Occipital lobe (tissue), 2 donors: ENCODE data around the gene PRUNE2. TPM values are rescaled to one million over a fixed set of nuclear protein-coding genes. Genes with fewer than 3 reads are reported as not detected.
"Not testable (repeated sequence)": the region's sequence is repeated elsewhere in the genome, so short reads cannot be mapped to it uniquely, and the experiment has no call there.

Experiments
- DNase-seq: peaks from one replicate; lab custom pipeline; 2025; lab: John Stamatoyannopoulos, UW
- total RNA-seq: library from RNA; depleted of rRNA; stranded (reverse); fragments of >200 nt; gene quantifications from one replicate; pipeline ENCODE4 v1.2.3, GENCODE V29; 2014

Gene PRUNE2
- total RNA-seq, 1 donor from 2014 or later = 13.4 TPM

- DNase-seq = no peak
These were observed 107.4 kb downstream of the PRUNE2 start for GRCh38 chr9:76798527-76798926.

GRCh38 chr9:76796296-76796695 is 109.6 kb downstream of the PRUNE2 start:
- DNase-seq = no peak

- no peak for DNase-seq
These were observed 112.0 kb downstream of the PRUNE2 start for GRCh38 chr9:76793784-76794431.

DNA sequence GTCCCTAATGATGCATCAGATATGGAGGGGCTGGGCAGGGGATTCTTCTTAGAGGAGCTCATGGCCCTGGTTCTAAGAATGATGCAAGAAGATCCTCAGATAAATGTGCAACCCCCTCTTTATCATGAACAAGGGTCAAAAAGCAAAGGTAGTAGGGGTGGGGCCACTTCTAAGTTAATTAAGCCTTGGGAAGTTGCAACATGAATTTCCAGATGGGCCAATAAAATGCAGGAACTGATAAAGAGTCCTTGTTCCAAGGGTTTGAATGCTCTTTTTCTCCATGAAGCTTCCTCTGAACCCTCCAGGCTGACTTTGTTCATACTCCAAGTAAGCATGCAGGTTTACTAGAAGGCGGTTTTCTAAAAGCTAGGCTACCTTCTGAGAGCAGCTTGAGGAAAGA is 116.1 kb downstream of the PRUNE2 start:
- DNase-seq = no peak

- DNase-seq = no peak
These were observed 118.2 kb downstream of the PRUNE2 start for GRCh38 chr9:76787677-76788076.

GRCh38 chr9:76785501-76785900 is 120.4 kb downstream of the PRUNE2 start:
- DNase-seq = no peak

- DNase-seq = no peak
These were observed 121.0 kb downstream of the PRUNE2 start for GRCh38 chr9:76784881-76785280.

GRCh38 chr9:76772686-76773445 is 133.0 kb downstream of the PRUNE2 start:
- no peak for DNase-seq

GRCh38 chr9:76766126-76766525 is 139.8 kb downstream of the PRUNE2 start:
- no peak for DNase-seq

GRCh38 chr9:76764138-76764537 is 141.8 kb downstream of the PRUNE2 start, which contains the start of gene PCA3:
PCA3 (plus strand) TSS chr9:76764438.
- no peak for DNase-seq

GRCh38 chr9:76761448-76761847 is 144.5 kb downstream of the PRUNE2 start:
- DNase-seq = no peak

DNA sequence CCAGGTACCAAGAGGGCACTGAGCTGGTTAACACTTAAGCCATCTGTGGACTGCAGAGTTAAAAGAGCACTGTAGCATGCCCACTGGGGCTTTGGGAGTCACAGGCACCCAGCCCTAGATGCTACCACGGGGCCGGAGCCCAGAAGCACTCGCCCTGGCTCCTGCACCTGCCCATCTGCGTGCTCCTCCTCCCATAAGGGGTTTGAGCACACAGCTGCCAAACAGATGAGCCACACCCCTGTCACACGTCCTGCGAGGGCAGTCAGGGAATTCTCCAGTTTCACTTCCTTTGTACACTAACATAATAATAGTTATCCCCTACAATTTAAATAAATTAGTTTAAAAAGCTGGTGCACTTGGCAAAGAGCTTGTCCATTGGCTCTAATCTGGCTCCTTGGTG is 146.2 kb downstream of the PRUNE2 start:
- DNase-seq = no peak

DNA sequence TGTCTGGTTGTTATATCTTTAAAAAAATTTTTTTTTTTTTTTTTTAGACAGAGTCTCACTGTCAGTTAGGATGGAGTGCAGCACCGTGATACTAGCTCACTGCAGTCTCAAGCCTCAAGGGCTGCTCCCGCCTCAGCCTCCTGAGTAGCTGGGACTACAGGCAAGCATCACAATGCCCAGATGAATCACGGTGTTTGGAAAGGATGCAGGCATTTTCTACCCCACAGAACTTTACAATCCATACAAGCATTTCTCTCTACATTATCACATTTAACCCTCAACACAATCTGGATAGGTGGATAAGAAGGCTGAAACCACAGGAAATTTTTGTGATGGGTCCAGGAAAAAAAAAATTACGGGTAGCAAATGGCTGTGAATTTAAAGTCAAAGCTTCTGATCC is 147.4 kb downstream of the PRUNE2 start:
- DNase-seq = no peak

DNA sequence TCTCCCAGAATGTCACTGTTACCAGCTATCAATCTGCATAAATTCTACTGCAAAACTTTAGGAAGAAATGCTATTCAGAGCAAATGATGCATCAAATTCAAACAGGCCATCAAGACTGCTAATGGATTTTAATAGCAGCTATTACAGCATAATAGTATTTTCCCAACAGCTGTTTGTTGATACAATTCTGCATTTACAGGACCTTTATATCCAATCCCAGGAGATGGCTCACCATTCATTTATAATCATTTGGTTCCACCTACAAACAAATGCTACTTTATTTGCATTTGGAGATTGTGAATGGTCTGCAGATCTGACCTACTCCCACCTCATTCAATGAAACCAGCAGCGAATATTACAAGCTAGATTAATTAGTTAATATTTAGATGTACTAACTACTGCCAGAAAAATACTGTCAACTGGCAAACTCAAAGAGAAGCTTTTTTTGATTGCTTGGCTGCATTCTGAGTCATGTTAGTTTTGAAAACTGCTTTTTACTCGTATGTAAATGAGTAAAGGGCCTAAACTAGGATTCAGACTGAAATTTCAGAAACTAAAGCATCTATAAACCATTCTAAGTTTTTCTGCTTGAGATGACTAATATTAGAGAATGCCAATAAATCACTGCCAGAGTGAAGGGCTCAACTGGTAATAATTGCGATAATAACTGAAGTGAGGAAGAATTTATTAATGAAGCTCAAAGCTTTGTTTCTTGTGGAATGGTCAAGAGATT is 148.8 kb downstream of the PRUNE2 start:
- DNase-seq = no peak

DNA sequence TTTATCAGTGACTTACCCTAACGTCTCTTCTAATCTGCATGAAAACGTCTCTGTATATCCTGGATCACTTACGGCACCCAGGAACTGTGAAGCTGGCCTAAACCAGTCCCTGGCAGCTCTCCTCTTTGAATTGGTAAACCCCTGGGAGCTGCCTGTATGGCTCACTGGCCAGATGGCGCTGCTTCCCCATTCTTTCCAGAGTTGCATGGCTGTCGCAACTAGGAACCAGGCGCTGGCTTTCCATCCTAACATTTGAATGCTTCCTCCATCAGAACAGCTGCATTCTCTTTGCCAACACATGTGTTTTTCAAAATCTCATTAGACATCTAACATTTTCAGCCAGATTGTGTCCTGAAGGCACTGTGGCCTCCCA is 149.7 kb downstream of the PRUNE2 start:
- DNase-seq = no peak

- DNase-seq = no peak
These were observed 154.9 kb downstream of the PRUNE2 start for GRCh38 chr9:76751001-76751400.

GRCh38 chr9:76744336-76744735 is 161.6 kb downstream of the PRUNE2 start:
- no peak for DNase-seq

DNA sequence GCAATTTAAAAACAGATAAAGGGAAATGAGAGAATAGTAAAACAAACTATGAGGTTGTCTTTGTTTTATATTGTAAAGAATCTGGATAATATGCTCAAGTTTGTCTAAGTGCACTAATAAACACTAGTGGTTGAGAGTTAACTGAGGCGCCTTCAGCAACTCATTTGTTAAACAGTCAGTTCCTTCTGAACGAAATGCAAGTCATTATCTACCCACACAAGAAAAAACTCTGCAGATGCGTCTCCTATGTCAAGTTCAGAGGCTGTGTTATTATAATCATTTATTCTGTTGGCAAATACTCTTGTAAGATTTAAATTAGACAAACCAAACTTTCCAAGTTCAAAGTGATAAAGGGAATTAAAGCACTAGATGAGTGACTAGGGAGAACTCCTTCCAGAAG is 162.0 kb downstream of the PRUNE2 start:
- no peak for DNase-seq

GRCh38 chr9:76742890-76743289 is 163.0 kb downstream of the PRUNE2 start:
- not testable (repeated sequence) for DNase-seq

- DNase-seq = no peak
These were observed 164.4 kb downstream of the PRUNE2 start for GRCh38 chr9:76741524-76741923.

DNA sequence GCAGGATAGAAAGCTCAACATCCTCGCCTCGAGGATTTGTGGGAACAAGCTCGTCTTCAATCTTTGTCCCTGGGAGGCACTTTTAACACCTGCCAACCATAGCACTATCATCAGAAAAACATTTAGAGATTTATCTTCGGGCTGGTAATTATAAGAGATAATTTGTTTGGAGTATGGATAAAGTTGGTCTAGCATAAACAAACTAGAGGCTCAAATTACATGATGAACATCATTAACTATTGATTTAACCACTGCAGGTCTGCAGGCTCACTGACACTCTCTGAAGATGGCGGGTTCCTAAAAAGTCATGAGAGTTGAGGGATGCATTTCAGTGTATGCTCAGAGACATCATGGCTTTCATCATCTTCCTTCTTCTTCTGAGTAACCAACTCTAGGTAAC is 167.5 kb downstream of the PRUNE2 start:
- no peak for DNase-seq

GRCh38 chr9:76737154-76737902 is 168.6 kb downstream of the PRUNE2 start:
- no peak for DNase-seq
